H9 (cell line): ENCODE measurements around the gene SCGB3A2. TPM values are rescaled to one million over a fixed set of nuclear protein-coding genes. Genes with fewer than 3 reads are reported as not detected.

Source experiments
- DNase-seq: peaks from one replicate; pipeline ENCODE4 v3.0.0-alpha.2; 2017
- H2AFZ ChIP-seq: one replicate; pipeline ENCODE4 v1.6.1; 2013; ENCODE audit warnings: mild to moderate bottlenecking, low read length, control low read depth, moderate library complexity
- H2AK5ac ChIP-seq: 2 replicates; pipeline ENCODE4 v1.6.1; 2013; ENCODE audit warnings: low read length, control low read depth, mixed read lengths; ENCODE audit not compliant: insufficient read length
- H2BK120ac ChIP-seq: one replicate; pipeline ENCODE4 v1.6.1; 2013; ENCODE audit warnings: low read depth, mild to moderate bottlenecking, low read length, control low read depth, inconsistent platforms; ENCODE audit not compliant: poor library complexity, severe bottlenecking
- H2BK12ac ChIP-seq: 2 replicates; pipeline ENCODE4 v1.6.1; 2013; ENCODE audit warnings: low read length, control low read depth, mixed read lengths, low read depth; ENCODE audit not compliant: insufficient read length
- H2BK15ac ChIP-seq: 2 replicates; pipeline ENCODE4 v1.6.1; 2013; ENCODE audit warnings: low read depth, low read length, control low read depth
- H2BK20ac ChIP-seq: one replicate; pipeline ENCODE4 v1.6.1; 2013; ENCODE audit warnings: low read depth, mild to moderate bottlenecking, low read length, control low read depth, inconsistent platforms; ENCODE audit not compliant: poor library complexity, severe bottlenecking
- H2BK5ac ChIP-seq: 2 replicates; pipeline ENCODE4 v1.6.1; 2013; ENCODE audit warnings: low read length, control low read depth, mixed read lengths; ENCODE audit not compliant: insufficient read length
- H3K14ac ChIP-seq: 2 replicates; pipeline ENCODE4 v1.6.1; 2013; ENCODE audit warnings: low read length, control low read depth; ENCODE audit not compliant: insufficient read depth
- H3K18ac ChIP-seq: 2 replicates; pipeline ENCODE4 v1.6.1; 2013; ENCODE audit warnings: low read depth, mild to moderate bottlenecking, mixed read lengths, low read length, control low read depth; ENCODE audit not compliant: insufficient read length
- H3K23ac ChIP-seq: 2 replicates; pipeline ENCODE4 v1.6.1; 2013; ENCODE audit warnings: low read length, control low read depth, mixed read lengths, low read depth; ENCODE audit not compliant: insufficient read length
- H3K23me2 ChIP-seq: 2 replicates; pipeline ENCODE4 v1.6.1; 2013; ENCODE audit warnings: low read depth, mild to moderate bottlenecking, mixed read lengths, low read length, control low read depth; ENCODE audit not compliant: insufficient read length, poor library complexity, severe bottlenecking
- H3K27ac ChIP-seq: 2 replicates; pipeline ENCODE4 v1.5.1; 2013; ENCODE audit warnings: low read length, control low read depth, mixed read lengths, low read depth; ENCODE audit not compliant: insufficient read length
- H3K27me3 ChIP-seq: 2 replicates; pipeline ENCODE4 v1.6.1; 2013; ENCODE audit warnings: low read length, control low read depth, inconsistent platforms; ENCODE audit not compliant: insufficient read depth
- H3K4ac ChIP-seq: 2 replicates; pipeline ENCODE4 v1.6.1; 2013; ENCODE audit warnings: low read depth, mild to moderate bottlenecking, control low read depth, inconsistent platforms, low read length, moderate library complexity
- H3K4me1 ChIP-seq: 2 replicates; pipeline ENCODE4 v1.6.1; 2013; ENCODE audit warnings: low read length, control low read depth, inconsistent platforms; ENCODE audit not compliant: insufficient read depth
- H3K4me2 ChIP-seq: 2 replicates; pipeline ENCODE4 v1.6.1; 2013; ENCODE audit warnings: low read length, control low read depth, mixed read lengths; ENCODE audit not compliant: insufficient read length, insufficient read depth
- H3K56ac ChIP-seq: 2 replicates; pipeline ENCODE4 v1.6.1; 2013; ENCODE audit warnings: low read depth, mild to moderate bottlenecking, mixed read lengths, low read length, control low read depth; ENCODE audit not compliant: insufficient read length
- H3K79me1 ChIP-seq: 2 replicates; pipeline ENCODE4 v1.6.1; 2013; ENCODE audit warnings: low read depth, mild to moderate bottlenecking, moderate library complexity, low read length, control low read depth, inconsistent platforms; ENCODE audit not compliant: insufficient read depth, poor library complexity, severe bottlenecking
- H3K79me2 ChIP-seq: 2 replicates; pipeline ENCODE4 v1.6.1; 2013; ENCODE audit warnings: low read length, control low read depth, inconsistent platforms; ENCODE audit not compliant: insufficient read depth
- H3K9ac ChIP-seq: 2 replicates; pipeline ENCODE4 v1.6.1; 2013; ENCODE audit warnings: low read length, control low read depth, mixed read lengths; ENCODE audit not compliant: insufficient read length; ENCODE audit errors: extremely low read depth
- H3K9me3 ChIP-seq: one replicate; pipeline ENCODE4 v1.6.1; 2013; ENCODE audit warnings: low read depth, low read length, inconsistent platforms; ENCODE audit not compliant: control insufficient read depth
- H3T11ph ChIP-seq: one replicate; pipeline ENCODE4 v1.6.1; 2013; ENCODE audit warnings: mild to moderate bottlenecking, low read length, control low read depth, inconsistent platforms
- H4K20me1 ChIP-seq: one replicate; pipeline ENCODE4 v1.6.1; 2013; ENCODE audit not compliant: control insufficient read depth, insufficient read length, insufficient read depth
- H4K5ac ChIP-seq: 2 replicates; pipeline ENCODE4 v1.6.1; 2013; ENCODE audit warnings: low read depth, mild to moderate bottlenecking, mixed read lengths, low read length, control low read depth; ENCODE audit not compliant: insufficient read length
- H4K8ac ChIP-seq: replicated peaks from 2 replicates; pipeline ENCODE4 v1.6.1; 2013; ENCODE audit warnings: low read length, control low read depth, mixed read lengths, low read depth; ENCODE audit not compliant: insufficient read length
- H4K91ac ChIP-seq: 2 replicates; pipeline ENCODE4 v1.6.1; 2013; ENCODE audit warnings: low read depth, mild to moderate bottlenecking, moderate library complexity, mixed read lengths, low read length, control low read depth; ENCODE audit not compliant: insufficient read length
- H3K27ac Mint-ChIP-seq, 3 experiments: 2 replicates in 2 of 3; 3 replicates in 1 of 3; pipeline ENCODE4 v1.8.0; 2020 to 2021; ENCODE audit warnings: mixed read lengths in 3 of 3, mild to moderate bottlenecking in 1 of 3, moderate library complexity in 1 of 3
- H3K27me3 Mint-ChIP-seq: 2 replicates; pipeline ENCODE4 v1.8.0; 2021; ENCODE audit warnings: low read depth, mild to moderate bottlenecking, moderate library complexity, mixed read lengths
- H3K36me3 Mint-ChIP-seq, 3 experiments: 2 replicates in 2 of 3; 3 replicates in 1 of 3; pipeline ENCODE4 v1.8.0; 2020 to 2021; ENCODE audit warnings: low read depth in 3 of 3, mixed read lengths in 3 of 3; ENCODE audit not compliant: insufficient read depth in 1 of 3
- H3K4me1 Mint-ChIP-seq, 2 experiments: 2 replicates each; pipeline ENCODE4 v1.8.0; 2020; ENCODE audit warnings: mixed read lengths in 2 of 2
- H3K4me3 Mint-ChIP-seq, 2 experiments: 2 replicates in 1 of 2; 3 replicates in 1 of 2; pipeline ENCODE4 v1.8.0; 2020 to 2021; ENCODE audit warnings: mild to moderate bottlenecking in 2 of 2, mixed read lengths in 2 of 2, moderate library complexity in 1 of 2
- H3K9me3 Mint-ChIP-seq, 2 experiments: 2 replicates in 1 of 2; 3 replicates in 1 of 2; pipeline ENCODE4 v1.8.0; 2020; ENCODE audit warnings: mild to moderate bottlenecking in 2 of 2, mixed read lengths in 2 of 2, moderate library complexity in 1 of 2
- CTCF ChIP-seq: fragments of 200-600 bp; sonication (generic); conservative IDR thresholded peaks from 3 replicates; pipeline ENCODE4 v1.8.0; 2021; ENCODE audit warnings: antibody characterized with exemption, mild to moderate bottlenecking
- WGBS: extraction: QIAGEN DNeasy Blood & Tissue Kit; methylation state at CpG from one replicate; pipeline ENCODE4 v1.1.7; 2013; ENCODE audit warnings: missing lambda C conversion rate, low lambda C conversion rate, mixed read lengths; ENCODE audit not compliant: insufficient read length; ENCODE audit errors: extremely low coverage; 5-methylcytosine and 5-hydroxymethylcytosine counted together
- total RNA-seq: library from RNA; stranded (reverse); gene quantifications from 2 replicates; pipeline ENCODE4 v1.2.1, GENCODE V29; 2021

SCGB3A2 gene
- total RNA-seq, 1 experiment from 2014 or later: 66.0 TPM

GRCh38 chr5:147845618-147846017, 32.9 kb upstream of the SCGB3A2 start:
- Histone ChIP-seq H3K56ac (no peak overlapping the region), H3K23me2 (no peaks in the 10 kb centered on the region), H2AK5ac (no peak overlapping the region), H3K27me3 (no peaks in the 10 kb centered on the region), H2BK20ac (no peak overlapping the region), H2AFZ (no peak overlapping the region), H3K4me1 (no peaks in the 10 kb centered on the region), H4K8ac (no peak overlapping the region), H3K14ac (no peak overlapping the region), H4K5ac (no peak overlapping the region), H4K91ac (no peak overlapping the region), H3T11ph (no peak overlapping the region), H3K9me3 (no peaks in the 10 kb centered on the region), H3K27ac (no peak overlapping the region), H3K18ac (no peak overlapping the region), H2BK12ac (no peak overlapping the region), H3K9ac (no peak overlapping the region), H4K20me1 (no peaks in the 10 kb centered on the region), H3K79me2 (no peaks in the 10 kb centered on the region), H3K79me1 (no peaks in the 10 kb centered on the region), H2BK5ac (no peak overlapping the region), H2BK120ac (no peak overlapping the region), H3K4ac (no peak overlapping the region), H3K4me2 (no peak overlapping the region), H2BK15ac (no peak overlapping the region), H3K23ac (no peak overlapping the region)
- TF ChIP-seq CTCF: no peak
- Mint-ChIP-seq H3K36me3 (no peaks in the 10 kb centered on the region), H3K4me3 (no peak overlapping the region), H3K9me3 (no peaks in the 10 kb centered on the region), H3K27ac (no peak overlapping the region), H3K27me3 (peaks cover 9% of the 10 kb centered on the region), H3K4me1 (peaks cover 2 to 7% of the 10 kb centered on the region in 2 experiments; a peak in 2 of 4 replicates)
- no peak for DNase-seq
- WGBS: no CpG with 5 or more reads among the region's 4 CpGs
